ENCODE results near the gene TNFRSF8. TPM values are rescaled to one million over a fixed set of nuclear protein-coding genes. Genes with fewer than 3 reads are reported as not detected.

The TNFRSF8 gene
- total and polyA plus RNA-seq, 2 donors, result 0.94 to 3.3 TPM

DNA sequence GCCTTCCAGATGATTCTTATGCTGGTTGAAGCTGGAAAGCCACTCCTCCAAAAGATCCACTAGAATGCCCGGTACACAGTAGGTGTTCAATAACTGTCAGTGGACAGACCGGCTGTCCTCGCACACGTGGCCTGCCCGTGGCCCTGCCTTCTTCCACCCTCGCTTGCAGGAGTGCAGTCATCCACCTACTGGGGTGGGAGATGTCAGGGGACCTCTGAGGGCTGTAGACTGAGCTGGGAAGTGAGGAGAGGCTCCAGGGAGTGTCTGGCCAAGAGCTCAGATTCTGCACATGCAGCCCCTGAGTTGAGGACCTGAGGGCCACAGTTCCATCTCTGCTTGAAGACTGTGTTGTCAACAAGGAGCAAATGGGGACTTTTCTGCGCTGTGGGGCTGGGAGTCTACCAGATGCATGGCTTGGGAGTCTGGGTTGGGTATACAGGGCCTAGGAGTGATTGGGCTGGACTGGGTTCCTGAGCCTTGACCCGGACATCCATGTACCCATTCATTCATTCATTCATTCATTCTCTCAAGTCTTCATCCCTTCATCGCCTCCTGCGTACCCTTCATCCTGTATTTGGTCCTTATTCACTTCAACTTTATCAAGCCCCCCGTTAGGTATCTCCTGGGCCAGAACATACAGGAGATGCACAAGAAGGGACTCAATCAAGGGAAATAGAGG lies 99.5 kb downstream of the TNFRSF8 start:
- 93% methylated on average over 11 of the region's 11 CpGs for WGBS
- no peaks in the 10 kb centered on the region for H3K36me3 ChIP-seq (ENCODE audit: control insufficient read depth in 2 of 2, insufficient read depth in 2 of 2, low read length in 1 of 2)
- H3K27me3 ChIP-seq (ENCODE audit: control insufficient read depth in 2 of 2, insufficient read depth in 1 of 2, low read length in 1 of 2), result peaks cover 14 to 29% of the 10 kb centered on the region in 2 donors
- H3K27ac ChIP-seq (ENCODE audit: low read depth in 1 of 2, low read length in 1 of 2), result no peak overlapping the region
- H3K9me3 ChIP-seq (ENCODE audit: control insufficient read depth in 2 of 2, insufficient read depth in 1 of 2, low read length in 1 of 2), result no peaks in the 10 kb centered on the region
- no peak for DNase-seq (ENCODE audit: low read depth in 6 of 9, low spot score in 9 of 9)
- peaks cover 17 to 52% of the 10 kb centered on the region in 2 donors for H3K4me1 ChIP-seq (ENCODE audit: control insufficient read depth in 2 of 2, insufficient read depth in 2 of 2, low read length in 2 of 2)
- no peak overlapping the region for H3K4me3 ChIP-seq (ENCODE audit: low read length in 2 of 2)

DNA sequence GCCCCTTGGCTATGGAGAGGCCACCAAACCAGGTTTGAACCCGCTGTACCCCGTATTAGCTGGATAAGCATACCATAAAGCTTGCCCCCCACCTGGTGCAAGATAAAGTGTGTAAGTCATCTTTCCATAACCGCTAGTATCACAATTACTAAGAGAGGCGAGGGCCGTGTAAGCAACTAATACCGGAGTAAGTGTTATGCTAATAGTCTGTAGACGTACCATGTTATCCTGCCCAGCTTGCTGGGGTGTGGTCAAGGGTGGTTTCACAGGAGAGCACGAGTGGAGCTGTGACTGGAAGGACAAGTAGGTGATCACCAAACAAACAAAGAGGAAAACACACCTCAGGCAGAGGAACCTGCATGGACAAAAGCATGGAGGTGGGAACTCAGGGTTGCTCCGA lies 100.1 kb downstream of the TNFRSF8 start:
- Histone ChIP-seq H3K4me3 (ENCODE audit: low read length in 2 of 2) (no peak overlapping the region), H3K36me3 (ENCODE audit: control insufficient read depth in 2 of 2, insufficient read depth in 2 of 2, low read length in 1 of 2) (no peaks in the 10 kb centered on the region), H3K9me3 (ENCODE audit: control insufficient read depth in 2 of 2, insufficient read depth in 1 of 2, low read length in 1 of 2) (no peaks in the 10 kb centered on the region), H3K4me1 (ENCODE audit: control insufficient read depth in 2 of 2, insufficient read depth in 2 of 2, low read length in 2 of 2) (peaks cover 11 to 48% of the 10 kb centered on the region in 2 donors), H3K27ac (ENCODE audit: low read depth in 1 of 2, low read length in 1 of 2) (no peak overlapping the region), H3K27me3 (ENCODE audit: control insufficient read depth in 2 of 2, insufficient read depth in 1 of 2, low read length in 1 of 2) (peaks cover 14 to 35% of the 10 kb centered on the region in 2 donors)
- no peak for DNase-seq (ENCODE audit: low read depth in 6 of 9, low spot score in 9 of 9)
- WGBS, result 95% methylated on average over 9 of the region's 9 CpGs

- Histone ChIP-seq H3K4me3 (ENCODE audit: low read length in 2 of 2) (no peak overlapping the region), H3K27me3 (ENCODE audit: control insufficient read depth in 2 of 2, insufficient read depth in 1 of 2, low read length in 1 of 2) (peaks cover 17 to 44% of the 10 kb centered on the region in 2 donors), H3K36me3 (ENCODE audit: control insufficient read depth in 2 of 2, insufficient read depth in 2 of 2, low read length in 1 of 2) (no peaks in the 10 kb centered on the region), H3K4me1 (ENCODE audit: control insufficient read depth in 2 of 2, insufficient read depth in 2 of 2, low read length in 2 of 2) (peaks cover 4 to 39% of the 10 kb centered on the region in 2 donors), H3K9me3 (ENCODE audit: control insufficient read depth in 2 of 2, insufficient read depth in 1 of 2, low read length in 1 of 2) (no peaks in the 10 kb centered on the region), H3K27ac (ENCODE audit: low read depth in 1 of 2, low read length in 1 of 2) (no peak overlapping the region)
- DNase-seq (ENCODE audit: low read depth in 6 of 9, low spot score in 9 of 9), result no peak
- 93% methylated on average over 5 of the region's 5 CpGs for WGBS
Observed at GRCh38 chr1:12164210-12164609, 101.1 kb downstream of the TNFRSF8 start.

DNA sequence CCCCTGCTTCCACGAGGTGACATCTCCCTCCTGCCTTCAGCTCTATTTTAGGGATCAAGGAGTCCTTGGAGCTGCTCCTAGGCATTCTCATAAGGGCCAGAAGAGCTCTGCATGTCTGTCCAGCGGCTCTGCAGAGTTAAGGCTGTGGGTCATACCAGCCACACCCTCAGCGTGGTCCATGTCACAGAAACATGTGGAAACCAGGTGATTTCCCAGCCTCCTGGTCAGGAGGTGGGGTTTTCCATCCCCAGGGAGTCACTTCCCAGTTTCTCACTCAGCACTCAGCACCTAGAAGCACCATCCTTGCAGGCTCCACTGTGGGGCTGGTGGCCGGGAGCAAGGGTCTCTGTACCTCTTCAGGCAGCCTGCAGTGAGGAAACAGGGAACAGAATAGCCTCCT lies 102.2 kb downstream of the TNFRSF8 start:
- H3K36me3 ChIP-seq (ENCODE audit: control insufficient read depth in 2 of 2, insufficient read depth in 2 of 2, low read length in 1 of 2), result no peaks in the 10 kb centered on the region
- 94% methylated on average over 4 of the region's 4 CpGs for WGBS
- peaks cover 4 to 35% of the 10 kb centered on the region in 2 donors for H3K4me1 ChIP-seq (ENCODE audit: control insufficient read depth in 2 of 2, insufficient read depth in 2 of 2, low read length in 2 of 2)

GRCh38 chr1:12166834-12167492 lies 103.9 kb downstream of the TNFRSF8 start, which contains the start of gene TNFRSF1B:
TSS of gene TNFRSF1B (plus strand) at chr1:12166991. CDS start at chr1:12167092, 101 bp downstream.
- peak in 1 of 9 donors; percentile 53 for DNase-seq (ENCODE audit: low read depth in 6 of 9, low spot score in 9 of 9)
- WGBS, result under 1% methylated on average over 79 of the region's 79 CpGs
- peaks cover 4 to 21% of the 10 kb centered on the region in 2 donors for H3K4me1 ChIP-seq (ENCODE audit: control insufficient read depth in 2 of 2, insufficient read depth in 2 of 2, low read length in 2 of 2)
- peak within 1 kb of the TSS; percentile 47 to 81 for H3K27ac ChIP-seq (ENCODE audit: low read depth in 1 of 2, low read length in 1 of 2)
- H3K36me3 ChIP-seq (ENCODE audit: control insufficient read depth in 2 of 2, insufficient read depth in 2 of 2, low read length in 1 of 2), result no peaks in the 10 kb centered on the region
- peak within 1 kb of the TSS; percentile 45 to 55 for H3K4me3 ChIP-seq (ENCODE audit: low read length in 2 of 2)
- peaks cover 17 to 52% of the 10 kb centered on the region in 2 donors for H3K27me3 ChIP-seq (ENCODE audit: control insufficient read depth in 2 of 2, insufficient read depth in 1 of 2, low read length in 1 of 2)
- no peaks in the 10 kb centered on the region for H3K9me3 ChIP-seq (ENCODE audit: control insufficient read depth in 2 of 2, insufficient read depth in 1 of 2, low read length in 1 of 2)

More for the DNA sequence above, 102.2 kb downstream of the TNFRSF8 start:
- no peaks in the 10 kb centered on the region for H3K9me3 ChIP-seq (ENCODE audit: control insufficient read depth in 2 of 2, insufficient read depth in 1 of 2, low read length in 1 of 2)
- peaks cover 17 to 52% of the 10 kb centered on the region in 2 donors for H3K27me3 ChIP-seq (ENCODE audit: control insufficient read depth in 2 of 2, insufficient read depth in 1 of 2, low read length in 1 of 2)
- no peak overlapping the region for H3K27ac ChIP-seq (ENCODE audit: low read depth in 1 of 2, low read length in 1 of 2)
- no peak for DNase-seq (ENCODE audit: low read depth in 6 of 9, low spot score in 9 of 9)
- H3K4me3 ChIP-seq (ENCODE audit: low read length in 2 of 2), result no peak overlapping the region

- Histone ChIP-seq H3K9me3 (ENCODE audit: control insufficient read depth in 2 of 2, insufficient read depth in 1 of 2, low read length in 1 of 2) (no peaks in the 10 kb centered on the region), H3K4me1 (ENCODE audit: control insufficient read depth in 2 of 2, insufficient read depth in 2 of 2, low read length in 2 of 2) (peaks cover 4 to 22% of the 10 kb centered on the region in 2 donors), H3K27ac (ENCODE audit: low read depth in 1 of 2, low read length in 1 of 2) (peak overlapping the region; percentile 47 to 81), H3K27me3 (ENCODE audit: control insufficient read depth in 2 of 2, insufficient read depth in 1 of 2, low read length in 1 of 2) (peaks cover 17 to 52% of the 10 kb centered on the region in 2 donors), H3K4me3 (ENCODE audit: low read length in 2 of 2) (peak overlapping the region; percentile 45 to 55), H3K36me3 (ENCODE audit: control insufficient read depth in 2 of 2, insufficient read depth in 2 of 2, low read length in 1 of 2) (no peaks in the 10 kb centered on the region)
- 21% methylated on average over 33 of the region's 33 CpGs for WGBS
- no peak for DNase-seq (ENCODE audit: low read depth in 6 of 9, low spot score in 9 of 9)
Observed at GRCh38 chr1:12167493-12168429, 104.7 kb downstream of the TNFRSF8 start.

GRCh38 chr1:12168451-12169160 lies 105.5 kb downstream of the TNFRSF8 start:
- WGBS, result 83% methylated on average over 17 of the region's 17 CpGs
- DNase-seq (ENCODE audit: low read depth in 6 of 9, low spot score in 9 of 9), result no peak
- peak overlapping the region in 1 of 2 donors; percentile 45 for H3K4me3 ChIP-seq (ENCODE audit: low read length in 2 of 2)
- H3K36me3 ChIP-seq (ENCODE audit: control insufficient read depth in 2 of 2, insufficient read depth in 2 of 2, low read length in 1 of 2), result no peaks in the 10 kb centered on the region
- H3K9me3 ChIP-seq (ENCODE audit: control insufficient read depth in 2 of 2, insufficient read depth in 1 of 2, low read length in 1 of 2), result no peaks in the 10 kb centered on the region
- peaks cover 17 to 52% of the 10 kb centered on the region in 2 donors for H3K27me3 ChIP-seq (ENCODE audit: control insufficient read depth in 2 of 2, insufficient read depth in 1 of 2, low read length in 1 of 2)
- peaks cover 6 to 31% of the 10 kb centered on the region in 2 donors for H3K4me1 ChIP-seq (ENCODE audit: control insufficient read depth in 2 of 2, insufficient read depth in 2 of 2, low read length in 2 of 2)
- no peak overlapping the region for H3K27ac ChIP-seq (ENCODE audit: low read depth in 1 of 2, low read length in 1 of 2)

- peaks cover 17 to 52% of the 10 kb centered on the region in 2 donors for H3K27me3 ChIP-seq (ENCODE audit: control insufficient read depth in 2 of 2, insufficient read depth in 1 of 2, low read length in 1 of 2)
- H3K4me1 ChIP-seq (ENCODE audit: control insufficient read depth in 2 of 2, insufficient read depth in 2 of 2, low read length in 2 of 2), result peaks cover 12 to 39% of the 10 kb centered on the region in 2 donors
- H3K27ac ChIP-seq (ENCODE audit: low read depth in 1 of 2, low read length in 1 of 2), result no peak overlapping the region
- no peaks in the 10 kb centered on the region for H3K36me3 ChIP-seq (ENCODE audit: control insufficient read depth in 2 of 2, insufficient read depth in 2 of 2, low read length in 1 of 2)
- no peaks in the 10 kb centered on the region for H3K9me3 ChIP-seq (ENCODE audit: control insufficient read depth in 2 of 2, insufficient read depth in 1 of 2, low read length in 1 of 2)
- H3K4me3 ChIP-seq (ENCODE audit: low read length in 2 of 2), result no peak overlapping the region
- no peak for DNase-seq (ENCODE audit: low read depth in 6 of 9, low spot score in 9 of 9)
- 88% methylated on average over 8 of the region's 8 CpGs for WGBS
Observed at GRCh38 chr1:12169442-12170135, 106.5 kb downstream of the TNFRSF8 start.

Measured in thymus (tissue), 11 donors.